ENCODE measurements around the gene TNNT3. TPM values are rescaled to one million over a fixed set of nuclear protein-coding genes. Genes with fewer than 3 reads are reported as not detected.

The TNNT3 gene
- total RNA-seq, 4 donors from 2014 or later: 1.2 to 6.6 (median 4.1) TPM

DNA sequence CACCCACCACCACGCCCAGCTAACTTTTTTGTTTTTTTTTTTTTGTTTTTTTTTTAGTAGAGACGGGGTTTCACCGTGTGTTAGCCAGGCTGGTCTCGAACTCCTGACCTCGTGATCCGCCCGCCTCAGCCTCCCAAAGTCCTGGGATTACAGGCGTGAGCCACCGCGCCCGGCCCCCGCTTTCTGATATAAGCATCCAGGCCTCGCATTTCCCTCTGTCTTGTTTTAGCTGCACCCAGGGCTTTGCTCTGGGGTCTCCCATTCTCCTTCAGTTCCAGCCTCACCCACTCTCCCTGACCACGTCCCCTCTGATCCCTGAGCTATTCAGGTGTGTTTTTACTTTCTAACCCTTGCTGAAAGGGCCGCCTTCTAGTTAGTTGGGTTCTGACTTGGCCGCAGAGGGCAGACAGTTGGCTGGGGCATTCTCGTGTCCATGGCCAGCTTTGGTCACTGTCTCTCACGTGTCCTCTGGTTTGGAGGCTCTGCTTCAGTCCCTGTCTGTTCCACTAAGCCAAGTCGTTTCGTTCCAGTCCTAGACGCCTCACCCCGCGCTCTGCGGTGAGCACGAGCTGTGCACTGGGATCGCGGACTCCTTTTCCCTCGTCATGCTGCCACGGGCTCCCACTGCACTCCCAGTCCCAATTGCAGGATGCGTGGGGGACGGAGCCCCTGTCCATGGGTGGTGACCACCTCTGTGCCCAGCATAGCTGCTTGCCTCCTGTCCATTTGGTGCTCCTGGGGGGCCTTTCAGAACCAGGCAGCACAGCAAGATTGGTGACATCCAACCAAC is 6.0 kb upstream of the TNNT3 start:
- no peak overlapping the region for H3K4me3 ChIP-seq (ENCODE audit: low read depth, poor library complexity, severe bottlenecking)
- intact Hi-C loops (cut with DNase I; ENCODE audit: low total_unique reads): loop anchor here (1.0 kb wide), 1 partner anchor 26 kb away; no protein-coding TSS in a partner anchor
- DNase-seq (ENCODE audit: low spot score in 2 of 2): no peak
- TF ChIP-seq, protein P1, sequence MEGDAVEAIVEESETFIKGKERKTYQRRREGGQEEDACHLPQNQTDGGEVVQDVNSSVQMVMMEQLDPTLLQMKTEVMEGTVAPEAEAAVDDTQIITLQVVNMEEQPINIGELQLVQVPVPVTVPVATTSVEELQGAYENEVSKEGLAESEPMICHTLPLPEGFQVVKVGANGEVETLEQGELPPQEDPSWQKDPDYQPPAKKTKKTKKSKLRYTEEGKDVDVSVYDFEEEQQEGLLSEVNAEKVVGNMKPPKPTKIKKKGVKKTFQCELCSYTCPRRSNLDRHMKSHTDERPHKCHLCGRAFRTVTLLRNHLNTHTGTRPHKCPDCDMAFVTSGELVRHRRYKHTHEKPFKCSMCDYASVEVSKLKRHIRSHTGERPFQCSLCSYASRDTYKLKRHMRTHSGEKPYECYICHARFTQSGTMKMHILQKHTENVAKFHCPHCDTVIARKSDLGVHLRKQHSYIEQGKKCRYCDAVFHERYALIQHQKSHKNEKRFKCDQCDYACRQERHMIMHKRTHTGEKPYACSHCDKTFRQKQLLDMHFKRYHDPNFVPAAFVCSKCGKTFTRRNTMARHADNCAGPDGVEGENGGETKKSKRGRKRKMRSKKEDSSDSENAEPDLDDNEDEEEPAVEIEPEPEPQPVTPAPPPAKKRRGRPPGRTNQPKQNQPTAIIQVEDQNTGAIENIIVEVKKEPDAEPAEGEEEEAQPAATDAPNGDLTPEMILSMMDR (IDR thresholded peaks at IDR 0.05): no peak
- no peak for TF ChIP-seq POLR2A (IDR thresholded peaks at IDR 0.05)
- 90 to 93% methylated on average over 30 to 31 of the region's 31 CpGs for WGBS, 2 donors

DNA sequence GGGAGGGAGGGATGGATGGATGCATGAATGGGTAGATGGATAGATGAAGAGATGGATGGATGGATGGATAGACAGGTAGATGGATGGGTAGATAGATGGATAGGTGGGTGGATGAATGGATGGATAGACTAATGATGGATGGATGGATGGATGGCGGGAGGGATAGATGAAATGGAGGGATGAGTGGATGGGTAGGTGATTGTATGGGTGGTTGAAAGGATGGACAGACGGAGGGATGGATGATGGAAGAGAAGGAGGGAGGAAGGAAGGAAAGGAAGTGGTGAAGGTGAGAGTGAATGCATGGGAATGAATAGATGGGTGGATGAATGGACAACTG is 3.7 kb upstream of the TNNT3 start:
- WGBS, 2 donors: 88 to 98% methylated on average over 2 of the region's 2 CpGs

DNA sequence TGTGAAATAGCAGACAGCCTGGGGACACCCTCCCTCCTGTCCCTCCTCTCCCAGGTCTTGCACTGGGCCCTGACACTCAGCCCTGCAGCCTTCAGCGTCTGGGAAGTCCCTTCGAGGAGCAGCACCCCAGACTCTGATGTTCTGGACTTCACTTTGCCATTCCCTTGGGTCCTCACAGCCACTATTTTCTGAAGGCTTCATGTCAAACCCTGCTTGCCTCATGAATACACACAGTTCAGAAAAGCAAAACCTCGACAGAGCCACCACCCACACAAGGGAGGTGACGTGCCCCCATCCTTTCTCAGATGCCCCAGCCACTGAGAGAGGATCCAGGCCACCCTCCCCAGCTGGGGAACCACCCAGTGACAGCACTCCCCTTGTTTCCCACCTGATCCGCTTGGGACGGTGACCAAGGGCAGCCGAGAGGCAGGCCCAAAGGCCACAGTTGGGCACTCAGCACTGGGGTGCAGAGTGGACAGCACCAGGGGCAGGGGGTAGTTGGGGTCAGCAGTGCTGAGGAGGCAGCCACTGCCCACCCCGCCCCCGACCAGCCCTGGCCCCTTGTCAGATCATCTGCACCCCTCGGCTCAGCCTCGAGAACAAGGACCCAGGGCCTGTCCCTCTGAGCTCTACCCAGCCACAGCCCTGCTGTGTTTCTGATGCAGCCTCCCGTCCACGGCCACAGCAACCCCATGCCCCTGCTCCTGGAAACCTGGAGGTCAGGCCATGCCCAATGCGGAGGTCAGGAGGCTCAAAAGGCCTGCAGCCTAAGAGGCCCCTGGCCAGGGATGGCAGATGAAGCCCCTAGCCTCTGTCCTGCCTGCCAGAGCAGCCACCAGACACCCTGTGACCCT is 3.1 kb upstream of the TNNT3 start:
- no peak overlapping the region for H3K4me3 ChIP-seq (ENCODE audit: low read depth, poor library complexity, severe bottlenecking)
- no peak for TF ChIP-seq POLR2A (IDR thresholded peaks at IDR 0.05)
- TF ChIP-seq, protein P1 (IDR thresholded peaks at IDR 0.05): no peak
- DNase-seq (ENCODE audit: low spot score in 2 of 2): no peak
- intact Hi-C loops (cut with DNase I; ENCODE audit: low total_unique reads): loop anchor here (1.0 kb wide), 1 partner anchor 23 kb away; no protein-coding TSS in a partner anchor
- WGBS, 2 donors: 58 to 65% methylated on average over 14 of the region's 14 CpGs

More for the DNA sequence above, 3.7 kb upstream of the TNNT3 start:
- H3K4me3 ChIP-seq (ENCODE audit: low read depth, poor library complexity, severe bottlenecking): no peak overlapping the region
- intact Hi-C loops (cut with DNase I; ENCODE audit: low total_unique reads): loop anchor here (1.0 kb wide), 1 partner anchor 22 kb away; no protein-coding TSS in a partner anchor
- DNase-seq (ENCODE audit: low spot score in 2 of 2): no peak
- TF ChIP-seq, protein P1 (IDR thresholded peaks at IDR 0.05): no peak
- TF ChIP-seq POLR2A (IDR thresholded peaks at IDR 0.05): no peak

DNA sequence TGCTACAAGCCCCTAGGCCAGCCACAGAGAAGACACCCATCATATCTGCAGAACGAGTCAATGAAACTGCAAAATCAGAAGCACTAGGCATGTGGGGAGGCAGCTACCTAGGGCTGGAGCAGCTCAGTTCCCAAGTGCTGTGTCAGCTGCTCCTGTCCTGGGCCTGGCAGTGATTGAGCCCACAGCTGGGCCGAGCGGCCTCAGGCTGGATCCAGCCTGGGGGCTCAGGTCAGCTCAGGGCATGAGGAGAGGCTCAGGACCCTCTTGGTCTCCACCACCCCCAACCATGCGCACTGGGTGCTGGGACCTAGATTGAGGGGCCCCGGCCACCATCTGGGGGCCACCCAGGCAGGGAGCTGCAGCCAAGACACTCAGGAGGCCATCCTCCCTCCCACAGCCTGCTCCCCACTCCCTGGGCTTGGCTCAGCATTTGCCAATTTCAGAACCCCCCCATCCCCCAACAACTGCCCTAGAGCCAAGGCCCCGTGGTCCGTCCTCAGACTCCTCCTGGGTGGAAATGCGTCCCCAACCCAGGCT is 2.4 kb upstream of the TNNT3 start:
- DNase-seq (ENCODE audit: low spot score in 2 of 2): no peak
- TF ChIP-seq, protein P1 (IDR thresholded peaks at IDR 0.05): no peak
- H3K4me3 ChIP-seq (ENCODE audit: low read depth, poor library complexity, severe bottlenecking): no peak overlapping the region
- intact Hi-C loops (cut with DNase I; ENCODE audit: low total_unique reads): loop anchor here (1.0 kb wide), 1 partner anchor 24 kb away; no protein-coding TSS in a partner anchor
- 58 to 64% methylated on average over 8 of the region's 8 CpGs for WGBS, 2 donors

DNA sequence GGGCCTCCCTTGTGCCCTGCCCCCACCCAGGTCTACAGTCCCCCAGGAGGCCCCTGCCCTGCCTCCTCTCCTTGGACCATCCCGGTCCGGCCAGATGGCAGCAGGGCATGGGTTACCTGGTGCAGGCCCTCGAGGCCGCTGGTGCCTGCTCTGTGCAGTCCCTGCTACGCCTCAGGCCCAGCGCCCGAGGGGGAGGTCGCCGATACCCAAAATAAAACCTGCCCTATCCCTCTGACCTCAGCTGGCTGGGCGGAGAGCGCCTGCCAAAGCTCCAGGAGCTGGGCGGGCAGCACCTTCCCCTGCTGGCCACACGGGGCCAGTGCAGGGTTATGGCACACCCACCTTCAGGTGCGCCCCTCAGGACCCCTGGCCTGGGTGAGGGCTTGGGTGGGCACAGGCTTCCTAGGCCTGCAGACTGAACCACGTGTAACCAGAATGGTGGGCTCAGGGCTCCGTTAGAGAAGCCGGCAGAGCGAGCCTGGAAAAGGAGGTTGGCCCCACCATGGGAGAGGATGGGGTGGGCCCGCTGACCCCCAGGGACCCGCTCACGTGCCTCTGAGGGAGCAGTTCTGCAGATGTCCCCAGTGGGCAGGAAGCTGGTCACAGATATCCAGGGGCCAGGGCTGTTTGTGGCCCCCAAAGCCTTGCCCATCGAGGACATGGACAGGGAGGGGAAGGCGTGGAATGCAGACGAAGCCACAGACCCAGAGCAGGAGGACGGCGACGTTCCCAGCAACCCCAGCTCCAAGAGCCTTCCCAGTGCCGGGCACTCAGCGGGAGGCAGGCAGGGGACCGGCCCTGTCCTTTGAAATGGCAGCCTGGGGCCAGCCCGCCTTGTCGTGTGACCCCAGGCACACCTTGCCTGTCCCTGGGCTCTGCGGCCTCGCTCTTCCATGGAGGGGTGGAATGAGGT is 1.7 kb upstream of the TNNT3 start:
- intact Hi-C loops (cut with DNase I; ENCODE audit: low total_unique reads): no loop called here
- 53 to 57% methylated on average over 26 to 30 of the region's 34 CpGs for WGBS, 2 donors
- no peak for DNase-seq (ENCODE audit: low spot score in 2 of 2)
- TF ChIP-seq, protein P1 (IDR thresholded peaks at IDR 0.05): no peak
- no peak overlapping the region for H3K4me3 ChIP-seq (ENCODE audit: low read depth, poor library complexity, severe bottlenecking)
